ENCODE results near the gene CNTN1. TPM values are rescaled to one million over a fixed set of nuclear protein-coding genes. Genes with fewer than 3 reads are reported as not detected.

CNTN1 gene
- polyA plus RNA-seq, 3 donors = 31.4 to 42.1 (median 33.9) TPM

DNA sequence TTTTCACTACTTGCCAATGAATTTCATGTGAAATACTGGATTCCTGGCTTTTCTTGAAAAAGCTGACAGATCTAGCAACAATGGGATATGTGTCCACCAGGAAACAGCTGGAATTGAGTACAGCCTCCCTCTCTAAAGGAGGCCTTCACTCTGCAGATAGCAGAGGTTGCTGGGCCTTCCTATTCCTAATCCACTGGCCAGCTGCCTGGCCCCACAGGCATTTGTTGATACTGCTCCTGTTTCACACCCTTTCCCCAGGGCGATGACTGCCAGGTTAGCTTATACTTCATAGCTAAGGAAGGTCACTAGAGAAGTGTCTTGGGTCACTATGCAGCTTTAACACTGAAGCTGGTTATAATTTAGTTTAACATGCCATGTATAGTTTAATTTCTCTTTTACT lies 408.3 kb downstream of the CNTN1 start:
- DNase-seq = no peak

DNA sequence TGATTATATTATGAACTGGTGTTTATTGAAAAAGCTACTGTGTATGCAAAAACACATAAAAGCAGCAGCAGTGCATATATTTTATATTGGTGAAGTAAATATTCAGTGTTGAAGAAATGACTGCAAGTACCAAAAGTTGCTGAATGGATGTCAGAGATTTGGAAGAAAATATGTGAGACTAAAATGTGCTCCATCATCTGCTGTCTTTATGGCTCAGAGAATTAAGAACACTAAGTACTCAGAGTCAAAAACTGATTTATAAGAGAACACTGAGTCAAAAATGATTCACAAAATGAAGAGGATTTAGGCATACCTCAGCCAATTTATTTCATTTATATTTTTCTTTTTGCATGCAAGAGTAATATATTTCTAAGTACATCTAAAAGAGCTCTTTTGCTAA lies 409.6 kb downstream of the CNTN1 start:
- no peak for DNase-seq

DNA sequence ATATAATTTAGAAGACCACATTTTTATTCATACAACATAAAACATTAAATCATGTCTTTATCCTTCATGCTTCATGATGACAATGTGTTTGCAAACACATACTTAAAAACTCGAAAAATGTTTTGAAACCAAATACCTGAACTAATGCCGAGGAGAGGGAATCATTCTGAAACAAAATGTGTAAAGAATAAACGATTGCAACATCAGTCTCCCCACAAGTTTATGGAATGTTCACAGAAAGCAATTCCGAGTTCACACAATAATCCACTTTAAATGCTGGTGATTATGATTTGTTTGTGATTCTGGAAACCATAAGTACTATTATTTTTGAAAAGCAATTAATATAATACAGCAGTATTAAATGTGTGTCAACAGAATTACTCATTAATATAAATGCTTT lies 411.4 kb downstream of the CNTN1 start:
- DNase-seq = no peak

DNA sequence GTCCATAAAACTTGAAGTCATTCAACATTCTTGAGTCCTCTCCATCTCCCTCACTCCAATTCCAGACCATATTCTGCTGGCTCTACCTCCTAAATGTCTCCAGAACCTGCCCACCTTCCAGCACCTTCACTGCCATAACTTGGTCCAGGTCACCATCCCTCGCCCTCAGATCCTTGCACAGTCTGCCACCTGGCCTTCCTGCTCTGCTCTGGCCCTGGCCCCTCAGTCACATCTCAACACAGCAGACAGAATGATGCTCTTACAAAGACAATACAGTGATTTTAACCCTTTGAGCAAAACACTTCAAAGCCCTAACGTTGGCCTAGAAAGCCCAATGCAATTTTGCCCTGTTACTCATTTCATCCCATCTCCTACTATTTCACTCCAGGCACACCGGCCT lies 414.1 kb downstream of the CNTN1 start:
- no peak for DNase-seq

DNA sequence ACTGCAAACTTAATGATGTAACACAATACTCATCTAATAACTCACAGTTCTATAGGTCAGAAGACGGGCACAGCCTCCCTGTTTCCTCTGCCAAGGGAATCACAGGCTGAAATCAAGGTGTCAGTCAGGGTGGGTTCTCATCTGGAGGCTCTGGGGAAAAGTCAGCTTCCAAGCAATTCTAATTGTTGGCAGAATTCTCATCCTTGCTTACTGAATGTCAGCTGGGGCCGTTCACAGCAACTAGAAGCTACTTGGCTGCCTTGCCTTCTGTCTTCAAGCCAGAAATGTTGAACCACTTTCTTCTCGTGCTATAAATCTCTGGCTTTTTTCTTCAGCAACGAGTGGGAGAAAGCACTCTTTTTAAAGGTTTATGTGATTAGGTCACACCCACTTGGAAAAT lies 415.8 kb downstream of the CNTN1 start:
- peak; percentile 46 for DNase-seq

DNA sequence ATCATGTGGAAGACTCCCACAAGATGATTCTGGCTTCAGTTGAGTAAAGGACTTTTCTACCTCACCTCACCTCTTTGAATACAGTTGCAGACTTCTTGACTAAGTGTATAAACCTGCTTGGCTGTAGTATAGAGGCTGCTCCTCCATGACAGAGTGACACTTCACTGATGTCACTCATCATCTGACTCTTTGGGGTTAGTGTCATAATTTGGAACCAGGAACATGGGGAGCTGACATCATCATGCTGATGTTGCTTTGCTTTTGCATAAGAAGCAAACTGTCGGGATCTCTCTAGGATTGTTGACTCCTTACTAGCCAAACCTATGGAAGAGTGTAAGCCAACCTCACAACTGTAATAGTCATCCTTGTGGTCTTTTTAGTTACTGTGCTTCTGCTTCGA lies 420.7 kb downstream of the CNTN1 start:
- DNase-seq = no peak

DNA sequence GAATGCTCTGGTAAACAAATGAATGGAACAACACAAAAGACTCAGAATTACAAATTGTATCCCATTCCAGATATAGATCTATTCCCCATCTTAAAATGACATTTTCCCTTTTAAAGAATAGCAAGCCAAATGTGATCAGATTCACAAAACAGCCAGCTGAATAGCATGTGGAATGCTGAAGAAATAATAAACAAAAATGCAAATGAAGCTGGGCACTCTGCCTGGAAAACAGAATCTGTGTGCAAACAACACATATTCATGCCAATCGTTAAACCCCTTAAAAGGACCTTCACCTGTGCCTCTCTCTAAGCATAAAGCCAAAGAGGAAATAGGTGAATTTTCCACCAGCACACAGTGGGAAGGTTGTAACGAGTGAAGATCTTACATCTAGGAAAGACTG lies 428.0 kb downstream of the CNTN1 start:
- DNase-seq = no peak

DNA sequence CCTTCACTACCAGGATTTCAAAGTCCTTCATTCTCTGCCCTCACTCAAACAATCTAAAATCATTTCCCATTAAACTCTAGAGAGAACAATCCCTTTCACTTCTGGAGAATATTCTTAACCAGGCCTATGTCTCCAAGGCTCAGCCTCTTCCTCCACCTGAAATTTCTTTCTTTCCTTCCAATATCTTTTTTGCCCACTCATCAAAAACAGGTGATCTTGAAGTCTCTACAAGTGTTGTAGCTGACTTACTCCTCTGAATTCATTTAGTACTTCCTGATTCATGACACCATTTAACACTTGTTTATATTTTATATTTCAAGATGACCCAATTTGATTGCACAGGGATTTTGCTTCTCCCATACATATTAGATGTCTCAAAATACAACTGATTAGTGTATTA lies 429.1 kb downstream of the CNTN1 start:
- no peak for DNase-seq

Data from renal pelvis (tissue), 4 donors.